Esophagus squamous epithelium (tissue), 4 donors: ENCODE measurements around the gene AP3B1.

Experiments
- CTCF ChIP-seq, 6 experiments: fragments of 450-650 bp in 4 of 6; fragments of 200-600 bp in 2 of 6; sonication (generic) in 2 of 6; IDR thresholded peaks; one replicate each; pipeline ENCODE4 v1.5.1; 2016 to 2019; ENCODE audit warnings: antibody characterized with exemption in 6 of 6, mild to moderate bottlenecking in 4 of 6, moderate library complexity in 4 of 6
- POLR2A ChIP-seq, 4 donors: fragments of 450-650 bp; IDR thresholded peaks; one replicate each; pipeline ENCODE4 v1.6.1; 2017; ENCODE audit warnings: antibody characterized with exemption in 4 of 4, mild to moderate bottlenecking in 4 of 4, moderate library complexity in 3 of 4

GRCh38 chr5:77958642-77959330 lies 335.7 kb downstream of the AP3B1 start:
- TF ChIP-seq CTCF (IDR thresholded peaks at IDR 0.05) (no peak), POLR2A (IDR thresholded peaks at IDR 0.05) (no peak)
